KMS-11 (cell line): ENCODE results near the gene STAP1.
A peak's percentile ranks its signal among the peaks of the same experiment; 100 is the strongest.

Experiments
- H2AFZ ChIP-seq: fragments of 200-600 bp; sonication (generic); 2 replicates; pipeline ENCODE4 v1.6.1; 2016; ENCODE audit warnings: antibody characterized with exemption, mixed run types, low read depth
- H3K27ac ChIP-seq: fragments of 200-600 bp; sonication (generic); 2 replicates; pipeline ENCODE4 v1.6.1; 2016; ENCODE audit warnings: mild to moderate bottlenecking, mixed run types
- H3K27me3 ChIP-seq: fragments of 200-600 bp; sonication (generic); 2 replicates; pipeline ENCODE4 v1.6.1; 2017; ENCODE audit warnings: mild to moderate bottlenecking, low read depth, mixed run types, moderate library complexity; ENCODE audit not compliant: insufficient read depth
- H3K36me3 ChIP-seq: fragments of 200-600 bp; sonication (generic); 2 replicates; pipeline ENCODE4 v1.6.1; 2017; ENCODE audit warnings: mild to moderate bottlenecking, mixed run types; ENCODE audit not compliant: insufficient read depth
- H3K4me1 ChIP-seq: fragments of 200-600 bp; sonication (generic); 2 replicates; pipeline ENCODE4 v1.6.1; 2016; ENCODE audit warnings: mild to moderate bottlenecking, low read depth, mixed run types; ENCODE audit not compliant: poor library complexity, severe bottlenecking
- H3K4me2 ChIP-seq: fragments of 200-600 bp; sonication (generic); 2 replicates; pipeline ENCODE4 v1.7.0; 2016; ENCODE audit warnings: mild to moderate bottlenecking, mixed run types
- H3K4me3 ChIP-seq: fragments of 200-600 bp; sonication (generic); IDR thresholded peaks from 2 replicates; pipeline ENCODE4 v1.6.1; 2017; ENCODE audit warnings: low read depth, low read length, mixed read lengths; ENCODE audit not compliant: insufficient read depth
- H3K79me2 ChIP-seq: fragments of 200-600 bp; sonication (generic); 2 replicates; pipeline ENCODE4 v1.6.1; 2016; ENCODE audit warnings: low read depth, mixed run types; ENCODE audit not compliant: insufficient read depth
- H3K9ac ChIP-seq: fragments of 200-600 bp; sonication (generic); 2 replicates; pipeline ENCODE4 v1.6.1; 2016; ENCODE audit warnings: mild to moderate bottlenecking, mixed run types
- H4K20me1 ChIP-seq: fragments of 200-600 bp; sonication (generic); 2 replicates; pipeline ENCODE4 v1.6.1; 2016; ENCODE audit warnings: mild to moderate bottlenecking, mixed run types; ENCODE audit not compliant: insufficient read depth
- CTCF ChIP-seq: fragments of 200-600 bp; sonication (generic); conservative IDR thresholded peaks from 2 replicates; pipeline ENCODE4 v1.6.1; 2017; ENCODE audit warnings: low read depth, mild to moderate bottlenecking, antibody characterized with exemption, low read length, moderate library complexity, mixed read lengths

The STAP1 gene

GRCh38 chr4:67545199-67546003 lies 13.1 kb upstream of the STAP1 start, which contains the start of gene CENPC:
TSS of gene CENPC (minus strand) at chr4:67545503. CDS start at chr4:67545355, 148 bp downstream.
- Histone ChIP-seq H3K4me2 (peak within 1 kb of the TSS; percentile 85), H3K27me3 (no peaks in the 10 kb centered on the region), H3K36me3 (no peaks in the 10 kb centered on the region; the same call in 1 of the 2 replicates), H3K4me1 (peaks cover 24% of the 10 kb centered on the region), H3K27ac (peak within 1 kb of the TSS; percentile 90), H3K9ac (peak within 1 kb of the TSS; percentile 96), H3K79me2 (peaks cover 28% of the 10 kb centered on the region), H3K4me3 (peak within 1 kb of the TSS; percentile 89), H4K20me1 (no peaks in the 10 kb centered on the region), H2AFZ (peak within 1 kb of the TSS; percentile 91)
- no peak for TF ChIP-seq CTCF

- H3K27ac ChIP-seq: peak overlapping the region; percentile 41
- H3K4me2 ChIP-seq: peak overlapping the region; percentile 85
- no peaks in the 10 kb centered on the region for H4K20me1 ChIP-seq
- no peak overlapping the region for H3K4me3 ChIP-seq
- TF ChIP-seq CTCF: no peak
- no peaks in the 10 kb centered on the region for H3K27me3 ChIP-seq
- peak overlapping the region; percentile 87 for H2AFZ ChIP-seq
- H3K9ac ChIP-seq: peak overlapping the region; percentile 42; the same call in 1 of the 2 replicates
- peaks cover 24% of the 10 kb centered on the region for H3K4me1 ChIP-seq
- H3K36me3 ChIP-seq: no peaks in the 10 kb centered on the region; the same call in 1 of the 2 replicates
- H3K79me2 ChIP-seq: peaks cover 28% of the 10 kb centered on the region
Observed at GRCh38 chr4:67546004-67546356, 12.5 kb upstream of the STAP1 start.

- Histone ChIP-seq H3K4me2 (no peak overlapping the region), H3K27me3 (no peaks in the 10 kb centered on the region), H3K4me3 (no peak overlapping the region), H3K79me2 (peaks cover 28% of the 10 kb centered on the region), H3K9ac (no peak overlapping the region), H3K27ac (no peak overlapping the region), H3K4me1 (peaks cover 24% of the 10 kb centered on the region), H2AFZ (no peak overlapping the region), H4K20me1 (no peaks in the 10 kb centered on the region), H3K36me3 (no peaks in the 10 kb centered on the region; the same call in 1 of the 2 replicates)
- no peak for TF ChIP-seq CTCF
Observed at GRCh38 chr4:67546971-67547370, 11.6 kb upstream of the STAP1 start.

- Histone ChIP-seq H3K27me3 (no peaks in the 10 kb centered on the region), H3K79me2 (peaks cover 11% of the 10 kb centered on the region), H3K36me3 (no peaks in the 10 kb centered on the region), H3K27ac (no peak overlapping the region), H3K9ac (no peak overlapping the region), H4K20me1 (no peaks in the 10 kb centered on the region), H3K4me3 (no peak overlapping the region), H3K4me1 (peaks cover 14% of the 10 kb centered on the region), H2AFZ (no peak overlapping the region), H3K4me2 (no peak overlapping the region)
- TF ChIP-seq CTCF: peak; percentile 52
Observed at GRCh38 chr4:67549123-67549522, 9.4 kb upstream of the STAP1 start.
